Prostate gland (tissue), 2 donors: Measurements from ENCODE around the gene CCBE1. TPM values are rescaled to one million over a fixed set of nuclear protein-coding genes. Genes with fewer than 3 reads are reported as not detected.
"Not testable (repeated sequence)": the region's sequence is repeated elsewhere in the genome, so short reads cannot be mapped to it uniquely, and the experiment has no call there.

Source experiments
- DNase-seq: peaks from one replicate; pipeline ENCODE4 v3.0.0-alpha.2; 2019; ENCODE audit warnings: low spot score
- H3K27ac ChIP-seq, 2 donors: fragments of 200-600 bp; sonication (generic); 2 replicates each; pipeline ENCODE4 v1.5.1; 2017 to 2019
- H3K27me3 ChIP-seq: fragments of 200-600 bp; sonication (generic); replicated peaks from 2 replicates; pipeline ENCODE4 v1.5.1; 2019; ENCODE audit not compliant: insufficient read depth
- H3K36me3 ChIP-seq, 2 donors: fragments of 200-600 bp; sonication (generic); 1 replicate in 1 of 2; 2 replicates in 1 of 2; pipeline versions ENCODE4 v1.5.1 to v1.8.1; 2017 to 2019
- H3K4me1 ChIP-seq: fragments of 200-600 bp; sonication (generic); replicated peaks from 2 replicates; pipeline ENCODE4 v1.5.1; 2019
- H3K4me3 ChIP-seq, 2 donors: fragments of 200-600 bp; sonication (generic); 2 replicates each; pipeline ENCODE4 v1.5.1; 2017 to 2019
- H3K9me3 ChIP-seq: fragments of 200-600 bp; sonication (generic); 2 replicates; pipeline ENCODE4 v1.5.1; 2017
- POLR2A ChIP-seq: fragments of 450-650 bp; IDR thresholded peaks from one replicate; pipeline ENCODE4 v1.6.1; 2016; ENCODE audit warnings: antibody characterized with exemption, mild to moderate bottlenecking
- POLR2AphosphoS5 ChIP-seq: sonication (generic); formaldehyde crosslinking; IDR thresholded peaks from one replicate; pipeline ENCODE4 v1.6.1; 2017; ENCODE audit warnings: antibody characterized with exemption
- WGBS: methylation state at CpG from one replicate; pipeline ENCODE4 v1.1.5; 2018; 5-methylcytosine and 5-hydroxymethylcytosine counted together
- intact Hi-C: fragments of 100-400 bp; cut with DNase I; formaldehyde crosslinking; loops from one replicate; pipeline ENCODE4 v1.14.2; 2022
- total RNA-seq, 2 donors: library from RNA; depleted of rRNA; stranded (reverse); fragments of >200 nt; gene quantifications; one replicate each; pipeline ENCODE4 v1.1.0, GENCODE V29; 2016
- TF ChIP-seq, protein P1 (sequence below), 4 experiments: fragments of 200-600 bp in 2 of 4; fragments of 450-650 bp in 2 of 4; sonication (generic) in 2 of 4; IDR thresholded peaks; 1 replicate in 3 of 4; 2 replicates in 1 of 4; pipeline ENCODE4 v1.5.1; 2016 to 2019; ENCODE audit warnings: antibody characterized with exemption in 4 of 4, mild to moderate bottlenecking in 2 of 4, moderate library complexity in 2 of 4

The CCBE1 gene
- total RNA-seq, 2 donors from 2014 or later, result 1.8 to 2.0 TPM

GRCh38 chr18:59655676-59656075 lies 41.5 kb downstream of the CCBE1 start:
- WGBS, result 56% methylated on average over 2 of the region's 2 CpGs
- H3K27ac ChIP-seq, result no peak overlapping the region
- no peaks in the 10 kb centered on the region for H3K27me3 ChIP-seq
- H3K9me3 ChIP-seq, result no peaks in the 10 kb centered on the region
- intact Hi-C loops, result loop anchor here (5.0 kb wide), 1 partner anchor 42 kb away; the partner anchor contains the start of gene CCBE1
- H3K4me3 ChIP-seq, result no peak overlapping the region
- H3K4me1 ChIP-seq, result no peaks in the 10 kb centered on the region
- TF ChIP-seq, protein P1, sequence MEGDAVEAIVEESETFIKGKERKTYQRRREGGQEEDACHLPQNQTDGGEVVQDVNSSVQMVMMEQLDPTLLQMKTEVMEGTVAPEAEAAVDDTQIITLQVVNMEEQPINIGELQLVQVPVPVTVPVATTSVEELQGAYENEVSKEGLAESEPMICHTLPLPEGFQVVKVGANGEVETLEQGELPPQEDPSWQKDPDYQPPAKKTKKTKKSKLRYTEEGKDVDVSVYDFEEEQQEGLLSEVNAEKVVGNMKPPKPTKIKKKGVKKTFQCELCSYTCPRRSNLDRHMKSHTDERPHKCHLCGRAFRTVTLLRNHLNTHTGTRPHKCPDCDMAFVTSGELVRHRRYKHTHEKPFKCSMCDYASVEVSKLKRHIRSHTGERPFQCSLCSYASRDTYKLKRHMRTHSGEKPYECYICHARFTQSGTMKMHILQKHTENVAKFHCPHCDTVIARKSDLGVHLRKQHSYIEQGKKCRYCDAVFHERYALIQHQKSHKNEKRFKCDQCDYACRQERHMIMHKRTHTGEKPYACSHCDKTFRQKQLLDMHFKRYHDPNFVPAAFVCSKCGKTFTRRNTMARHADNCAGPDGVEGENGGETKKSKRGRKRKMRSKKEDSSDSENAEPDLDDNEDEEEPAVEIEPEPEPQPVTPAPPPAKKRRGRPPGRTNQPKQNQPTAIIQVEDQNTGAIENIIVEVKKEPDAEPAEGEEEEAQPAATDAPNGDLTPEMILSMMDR (IDR thresholded peaks at IDR 0.05), result no peak
- TF ChIP-seq POLR2A, result no peak
- TF ChIP-seq POLR2AphosphoS5, result no peak
- no peaks in the 10 kb centered on the region for H3K36me3 ChIP-seq
- DNase-seq, result no peak

- Histone ChIP-seq H3K4me1 (no peaks in the 10 kb centered on the region), H3K4me3 (no peak overlapping the region), H3K27me3 (no peaks in the 10 kb centered on the region), H3K9me3 (no peaks in the 10 kb centered on the region), H3K27ac (no peak overlapping the region), H3K36me3 (no peaks in the 10 kb centered on the region)
- intact Hi-C loops, result no loop called here
- 76% methylated on average over 5 of the region's 5 CpGs for WGBS
- no peak for DNase-seq
- TF ChIP-seq POLR2AphosphoS5 (no peak), POLR2A (no peak)
- TF ChIP-seq, protein P1 (IDR thresholded peaks at IDR 0.05), result no peak
Measured at GRCh38 chr18:59651071-59651470, 46.2 kb downstream of the CCBE1 start.

GRCh38 chr18:59650266-59650820 lies 46.9 kb downstream of the CCBE1 start:
- intact Hi-C loops, result no loop called here
- no peak overlapping the region for H3K27ac ChIP-seq
- no peaks in the 10 kb centered on the region for H3K36me3 ChIP-seq
- no peak for DNase-seq
- no peaks in the 10 kb centered on the region for H3K4me1 ChIP-seq
- H3K9me3 ChIP-seq, result no peaks in the 10 kb centered on the region
- TF ChIP-seq POLR2AphosphoS5 (no peak), POLR2A (no peak)
- TF ChIP-seq, protein P1 (IDR thresholded peaks at IDR 0.05), result no peak
- WGBS, result 62% methylated on average over 11 of the region's 11 CpGs
- no peak overlapping the region for H3K4me3 ChIP-seq
- H3K27me3 ChIP-seq, result no peaks in the 10 kb centered on the region

DNA sequence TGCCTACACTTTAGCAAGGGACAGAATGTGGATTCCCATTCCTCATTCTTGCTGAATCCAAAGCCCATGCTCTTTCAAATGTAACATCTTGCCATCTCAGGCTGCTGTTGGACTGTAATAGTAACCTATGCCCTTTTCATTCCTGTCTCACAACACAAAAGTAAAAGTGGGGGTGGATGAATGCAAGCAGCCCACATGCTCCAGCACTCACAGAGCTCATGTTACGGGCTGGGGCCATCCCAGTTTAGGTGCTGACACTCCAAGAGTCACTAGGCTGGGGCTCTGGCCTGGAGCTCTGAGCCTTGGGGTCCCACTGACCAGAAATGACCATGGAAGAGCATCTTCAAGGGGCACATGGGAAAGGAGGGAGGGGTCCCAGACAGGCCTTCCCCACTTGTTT lies 47.6 kb downstream of the CCBE1 start:
- TF ChIP-seq, protein P1 (IDR thresholded peaks at IDR 0.05), result no peak
- TF ChIP-seq POLR2A, result no peak
- TF ChIP-seq POLR2AphosphoS5, result no peak
- no peak for DNase-seq
- Histone ChIP-seq H3K9me3 (no peaks in the 10 kb centered on the region), H3K27ac (no peak overlapping the region), H3K27me3 (no peaks in the 10 kb centered on the region), H3K4me3 (no peak overlapping the region), H3K36me3 (no peaks in the 10 kb centered on the region), H3K4me1 (no peaks in the 10 kb centered on the region)
- WGBS, result 75% methylated on average over 1 of the region's 1 CpG
- intact Hi-C loops, result no loop called here

DNA sequence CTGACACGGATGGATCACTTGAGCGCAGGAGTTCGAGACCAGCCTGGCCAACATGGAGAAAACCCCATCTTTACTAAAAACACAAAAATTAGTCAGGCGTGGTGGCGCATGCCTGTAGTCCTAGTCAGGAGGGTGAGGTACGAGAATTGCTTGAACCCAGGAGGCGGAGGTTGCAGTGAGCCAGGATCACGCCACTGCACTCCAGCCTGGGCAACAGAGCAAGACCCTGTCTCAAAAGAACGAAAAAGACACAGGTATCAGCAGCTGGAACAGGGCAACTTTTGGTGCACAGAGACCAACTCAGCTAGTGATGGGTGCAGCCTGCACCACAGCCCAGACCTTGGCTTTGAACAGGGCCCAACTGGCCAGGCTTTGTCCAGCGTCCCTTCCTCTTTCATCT lies 48.8 kb downstream of the CCBE1 start:
- H3K27ac ChIP-seq, H3K9me3 ChIP-seq, H3K36me3 ChIP-seq, H3K4me3 ChIP-seq, intact Hi-C loops, DNase-seq, H3K4me1 ChIP-seq, H3K27me3 ChIP-seq: not testable (repeated sequence)
- 91% methylated on average over 10 of the region's 10 CpGs for WGBS
